ENCODE data around the gene LMCD1.

LMCD1 gene

DNA sequence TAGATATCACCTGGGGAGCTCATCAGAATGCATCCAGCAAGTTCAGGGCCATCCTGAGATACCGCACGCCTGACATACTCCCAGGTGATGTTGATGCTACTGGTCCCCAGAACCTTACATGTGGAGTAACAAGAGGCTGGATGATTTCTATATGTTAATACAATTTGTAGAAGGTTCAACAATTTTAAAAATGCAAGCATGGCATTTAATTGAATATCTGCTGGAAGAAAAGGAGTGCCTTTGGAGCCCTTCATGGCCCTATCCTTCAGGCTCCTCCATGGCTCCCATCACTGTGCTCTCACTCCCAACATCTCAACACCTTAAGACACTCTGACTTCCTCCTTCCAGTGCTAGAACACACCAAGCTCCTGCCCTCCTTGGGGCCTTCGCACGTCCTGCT is 36.6 kb downstream of the LMCD1 start:
- no peak for DNase-seq

GRCh38 chr3:8538913-8539312 is 37.3 kb downstream of the LMCD1 start:
- no peak for DNase-seq

DNA sequence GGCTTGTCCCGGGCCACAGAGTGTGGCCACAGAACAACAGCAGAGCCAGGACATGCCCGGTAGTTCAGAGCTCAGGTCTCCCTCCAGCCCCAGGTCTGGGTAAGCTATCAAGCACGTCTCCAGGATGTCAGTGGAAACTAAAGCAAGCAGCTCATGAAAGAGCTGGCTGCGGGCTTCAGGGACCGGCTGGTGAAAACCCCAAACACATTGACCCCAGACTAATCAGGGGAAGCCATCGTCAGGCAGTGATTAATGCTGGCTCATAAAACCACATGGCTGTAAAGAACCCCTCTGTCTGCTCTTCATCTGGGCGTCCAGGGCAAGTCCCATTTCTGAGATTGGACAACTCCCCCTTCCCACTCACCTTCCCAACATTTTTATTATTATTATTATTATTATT is 37.8 kb downstream of the LMCD1 start:
- DNase-seq: no peak

- no peak for DNase-seq
Observed at GRCh38 chr3:8540456-8540855, 38.8 kb downstream of the LMCD1 start.

- DNase-seq: no peak
Observed at GRCh38 chr3:8541486-8541885, 39.9 kb downstream of the LMCD1 start.

DNA sequence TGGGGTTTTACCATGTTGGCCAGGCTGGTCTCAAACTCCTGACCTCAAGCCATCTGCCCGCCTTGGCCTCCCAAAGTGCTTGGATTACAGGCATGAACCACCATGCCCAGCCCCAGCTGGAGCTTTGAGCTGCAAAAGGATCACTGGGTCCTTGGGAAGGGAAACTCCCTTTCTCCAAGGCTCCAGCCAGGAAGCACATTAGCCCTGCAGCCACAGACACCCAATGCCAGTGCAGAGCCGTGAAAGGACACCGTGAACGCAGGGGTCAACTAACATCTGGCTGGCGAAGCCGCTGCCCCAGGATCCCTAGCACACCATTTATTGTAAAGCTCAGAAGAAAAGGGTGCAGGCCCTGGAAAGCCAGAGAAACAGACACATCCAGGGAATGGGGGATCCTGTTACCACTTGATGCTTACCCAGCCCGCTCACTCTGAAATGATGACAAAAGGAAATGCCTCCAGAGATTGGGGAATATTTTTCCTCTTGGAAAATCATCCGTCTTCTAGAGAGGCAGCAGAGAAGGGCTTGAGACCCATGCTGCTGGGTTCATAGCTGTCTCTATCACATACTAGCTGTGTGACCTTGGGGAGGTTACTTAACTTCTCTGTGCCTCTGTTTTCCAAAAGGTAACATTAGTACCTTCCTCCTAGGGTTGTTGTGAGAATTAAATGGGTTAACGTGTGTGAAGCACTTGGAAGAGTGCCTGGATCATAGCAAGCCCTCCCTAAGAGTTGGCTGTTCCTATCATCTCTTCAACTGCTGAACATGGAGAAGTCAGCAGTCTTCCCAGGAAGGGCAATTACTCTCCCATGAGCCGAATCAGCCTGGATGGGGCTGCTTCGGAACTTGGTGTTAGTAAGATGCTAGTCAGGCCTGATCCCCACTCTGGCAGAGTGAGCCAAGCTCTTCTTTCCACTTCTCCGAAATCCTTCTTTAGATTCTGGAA is 40.8 kb downstream of the LMCD1 start:
- no peak for DNase-seq

- no peak for DNase-seq
Observed at GRCh38 chr3:8546609-8547008, 45.0 kb downstream of the LMCD1 start.

DNA sequence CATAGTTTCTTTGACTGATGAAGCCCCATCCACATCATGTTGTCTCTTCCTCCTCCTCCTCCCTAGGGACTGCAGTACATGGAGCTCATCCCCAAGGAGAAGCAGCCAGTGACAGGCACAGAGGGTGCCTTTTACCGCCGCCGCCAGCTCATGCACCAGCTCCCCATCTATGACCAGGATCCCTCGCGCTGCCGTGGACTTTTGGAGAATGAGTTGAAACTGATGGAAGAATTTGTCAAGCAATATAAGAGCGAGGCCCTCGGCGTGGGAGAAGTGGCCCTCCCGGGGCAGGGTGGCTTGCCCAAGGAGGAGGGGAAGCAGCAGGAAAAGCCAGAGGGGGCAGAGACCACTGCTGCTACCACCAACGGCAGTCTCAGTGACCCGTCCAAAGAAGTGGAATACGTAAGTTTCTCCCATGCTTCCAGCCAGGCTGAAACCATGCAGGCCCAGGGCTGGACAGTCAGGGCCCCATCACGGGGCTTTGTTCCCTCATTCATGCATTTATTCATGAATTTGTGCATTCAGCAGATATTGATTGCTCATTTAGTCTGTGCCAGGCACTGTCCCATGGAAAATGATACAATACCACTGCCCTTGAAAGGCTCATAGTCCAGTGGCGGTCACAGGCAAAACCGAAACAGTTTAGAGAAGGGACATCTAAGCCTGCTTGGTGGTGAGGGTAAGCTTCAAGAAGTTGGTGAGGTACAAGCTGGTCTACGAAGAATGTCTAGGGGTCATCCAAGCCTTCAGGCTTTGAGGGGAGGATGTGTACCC is 47.1 kb downstream of the LMCD1 start:
- DNase-seq: no peak

DNA sequence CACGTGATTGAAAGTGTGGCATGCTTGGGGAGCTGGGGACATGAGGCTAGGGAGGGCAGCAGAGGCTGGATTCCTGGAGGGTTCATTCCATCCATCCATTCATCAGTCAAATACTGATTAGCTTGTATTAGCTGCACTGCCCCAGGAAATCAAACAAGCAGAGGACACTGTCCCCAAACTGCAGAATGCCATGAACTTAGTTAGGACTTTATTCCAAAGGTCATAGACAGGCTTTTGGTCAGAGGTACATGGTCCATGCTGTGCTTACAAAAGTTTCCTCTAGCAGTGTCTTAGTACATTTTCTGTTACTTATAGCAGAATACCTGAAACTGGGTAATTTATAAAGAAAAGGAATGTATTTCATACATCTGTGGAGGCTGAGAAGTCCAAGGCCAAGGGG is 47.7 kb downstream of the LMCD1 start:
- DNase-seq: no peak

- DNase-seq: no peak
Observed at GRCh38 chr3:8550611-8551010, 49.0 kb downstream of the LMCD1 start.

DNA sequence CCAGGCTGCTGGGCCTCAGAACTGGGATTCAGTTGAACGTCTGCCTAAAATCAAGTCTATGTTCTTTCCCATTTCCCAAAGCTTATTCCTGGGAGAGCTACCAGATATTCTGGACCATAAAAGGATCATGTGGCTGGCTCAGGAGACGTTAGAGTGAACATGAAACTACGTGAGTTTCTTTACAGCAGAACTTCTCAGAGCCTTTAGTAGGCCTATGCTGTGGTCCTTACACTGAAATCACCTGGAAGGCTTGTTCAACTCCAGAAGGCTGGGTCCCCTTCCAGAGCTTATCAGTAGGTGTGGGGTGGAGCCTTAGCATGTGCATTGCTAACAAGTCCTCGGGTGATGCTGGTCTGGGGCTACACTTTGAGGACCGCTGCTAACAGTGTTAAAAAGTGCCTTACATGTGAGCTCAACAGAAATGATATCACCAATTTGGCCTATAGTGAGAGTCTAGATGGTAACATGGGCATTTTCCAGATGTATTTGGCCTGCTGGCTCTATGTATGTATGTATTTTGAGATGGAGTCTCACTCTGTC is 50.7 kb downstream of the LMCD1 start:
- no peak for DNase-seq

DNA sequence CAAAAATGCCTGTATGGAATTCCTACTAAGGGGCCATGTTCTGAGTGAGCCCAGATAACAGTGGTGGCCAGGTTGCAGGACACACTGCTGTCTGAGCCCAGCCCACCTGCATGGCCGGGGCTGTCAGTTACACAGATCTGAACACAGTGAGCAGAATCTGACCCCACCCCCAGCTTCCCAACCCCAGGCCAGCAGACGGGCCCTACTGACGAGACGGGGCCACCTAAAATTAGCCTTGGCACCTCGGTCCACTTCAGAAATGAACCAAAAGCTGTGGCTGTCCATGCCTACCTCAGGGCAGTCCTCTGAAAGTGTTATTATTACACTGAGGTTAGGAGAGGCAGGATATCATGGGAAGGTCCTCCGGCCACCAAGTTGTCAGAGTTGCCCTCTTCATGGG is 51.8 kb downstream of the LMCD1 start:
- no peak for DNase-seq

DNA sequence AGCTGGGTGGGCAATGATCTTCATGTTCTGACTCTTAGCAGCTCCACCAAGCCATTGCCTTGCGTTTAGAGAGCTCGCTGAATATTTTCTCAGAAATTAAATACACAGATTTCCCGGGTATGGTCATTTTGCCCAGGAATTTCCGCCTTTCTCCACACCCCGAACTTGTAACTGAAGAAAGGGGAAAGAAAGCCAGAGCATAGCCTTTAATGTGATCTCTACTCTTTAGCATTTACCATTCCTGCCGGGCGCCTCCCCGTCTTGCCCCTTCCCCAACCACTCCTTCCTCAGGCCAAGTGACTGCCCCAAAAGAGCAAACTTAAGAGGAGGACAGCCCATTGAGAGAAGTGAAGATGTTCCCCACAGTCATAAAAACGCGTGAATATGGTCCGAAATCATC is 53.1 kb downstream of the LMCD1 start:
- DNase-seq: no peak

- DNase-seq: no peak
Observed at GRCh38 chr3:8555113-8555661, 53.6 kb downstream of the LMCD1 start.

GRCh38 chr3:8555725-8556472 is 54.3 kb downstream of the LMCD1 start:
- DNase-seq: no peak

DNA sequence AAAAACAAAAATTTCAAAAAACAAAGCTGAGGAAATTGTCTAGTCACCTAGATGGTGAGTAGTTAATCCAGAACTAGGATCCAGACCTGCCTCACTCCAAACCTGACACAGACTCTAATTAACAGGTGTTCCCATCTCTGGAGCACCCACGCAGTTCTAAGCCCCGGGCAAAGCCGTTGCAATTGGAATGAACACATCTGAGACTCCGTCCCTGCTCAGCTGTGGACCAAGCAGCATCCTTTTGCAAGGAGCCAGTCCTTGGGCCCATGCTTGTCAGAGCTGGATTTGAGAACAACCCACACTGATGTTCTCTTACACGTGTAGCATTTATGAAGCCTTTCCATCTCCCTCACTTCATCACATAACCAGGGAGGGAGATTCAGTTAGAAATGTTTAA is 54.8 kb downstream of the LMCD1 start:
- DNase-seq: no peak

GRCh38 chr3:8557298-8557697 is 55.7 kb downstream of the LMCD1 start:
- no peak for DNase-seq

GRCh38 chr3:8558645-8559044 is 57.0 kb downstream of the LMCD1 start:
- no peak for DNase-seq

- no peak for DNase-seq
Observed at GRCh38 chr3:8559351-8559750, 57.7 kb downstream of the LMCD1 start.

- no peak for DNase-seq
Observed at GRCh38 chr3:8560366-8561007, 58.9 kb downstream of the LMCD1 start.

DNA sequence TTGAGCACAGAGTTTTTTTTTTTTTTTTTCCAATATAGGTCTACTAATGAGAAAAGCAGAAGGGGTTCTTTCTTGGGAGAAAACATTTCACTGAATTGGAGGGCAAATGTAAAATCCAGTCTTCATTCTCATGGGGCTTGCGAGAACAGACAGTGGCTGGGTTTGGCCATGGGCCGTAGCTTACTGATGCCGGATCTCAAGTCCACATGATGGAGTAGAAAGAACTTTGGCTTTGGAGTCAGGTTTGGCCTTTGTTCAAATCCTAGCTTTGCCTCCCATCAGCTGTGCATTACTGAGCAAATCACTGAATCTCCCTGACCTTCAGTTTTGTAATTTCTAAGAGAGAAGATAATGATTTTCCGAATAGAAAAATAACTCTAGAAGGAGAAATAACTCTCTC is 59.7 kb downstream of the LMCD1 start:
- no peak for DNase-seq

- DNase-seq: no peak
Observed at GRCh38 chr3:8562081-8562595, 60.5 kb downstream of the LMCD1 start.
